ENCODE measurements around the gene ABCG8.

GRCh38 chr2:43905871-43906270, 67.1 kb downstream of the ABCG8 start:
- no peak for TF ChIP-seq POLR2AphosphoS5 (IDR thresholded peaks at IDR 0.05; ENCODE audit: control insufficient read depth, insufficient read depth, low read depth, low read length)
- TF ChIP-seq, protein P1, sequence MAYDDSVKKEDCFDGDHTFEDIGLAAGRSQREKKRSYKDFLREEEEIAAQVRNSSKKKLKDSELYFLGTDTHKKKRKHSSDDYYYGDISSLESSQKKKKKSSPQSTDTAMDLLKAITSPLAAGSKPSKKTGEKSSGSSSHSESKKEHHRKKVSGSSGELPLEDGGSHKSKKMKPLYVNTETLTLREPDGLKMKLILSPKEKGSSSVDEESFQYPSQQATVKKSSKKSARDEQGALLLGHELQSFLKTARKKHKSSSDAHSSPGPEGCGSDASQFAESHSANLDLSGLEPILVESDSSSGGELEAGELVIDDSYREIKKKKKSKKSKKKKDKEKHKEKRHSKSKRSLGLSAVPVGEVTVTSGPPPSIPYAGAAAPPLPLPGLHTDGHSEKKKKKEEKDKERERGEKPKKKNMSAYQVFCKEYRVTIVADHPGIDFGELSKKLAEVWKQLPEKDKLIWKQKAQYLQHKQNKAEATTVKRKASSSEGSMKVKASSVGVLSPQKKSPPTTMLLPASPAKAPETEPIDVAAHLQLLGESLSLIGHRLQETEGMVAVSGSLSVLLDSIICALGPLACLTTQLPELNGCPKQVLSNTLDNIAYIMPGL (CRISPR knock-in tag; IDR thresholded peaks at IDR 0.05) = no peak
- TF ChIP-seq, protein P2, sequence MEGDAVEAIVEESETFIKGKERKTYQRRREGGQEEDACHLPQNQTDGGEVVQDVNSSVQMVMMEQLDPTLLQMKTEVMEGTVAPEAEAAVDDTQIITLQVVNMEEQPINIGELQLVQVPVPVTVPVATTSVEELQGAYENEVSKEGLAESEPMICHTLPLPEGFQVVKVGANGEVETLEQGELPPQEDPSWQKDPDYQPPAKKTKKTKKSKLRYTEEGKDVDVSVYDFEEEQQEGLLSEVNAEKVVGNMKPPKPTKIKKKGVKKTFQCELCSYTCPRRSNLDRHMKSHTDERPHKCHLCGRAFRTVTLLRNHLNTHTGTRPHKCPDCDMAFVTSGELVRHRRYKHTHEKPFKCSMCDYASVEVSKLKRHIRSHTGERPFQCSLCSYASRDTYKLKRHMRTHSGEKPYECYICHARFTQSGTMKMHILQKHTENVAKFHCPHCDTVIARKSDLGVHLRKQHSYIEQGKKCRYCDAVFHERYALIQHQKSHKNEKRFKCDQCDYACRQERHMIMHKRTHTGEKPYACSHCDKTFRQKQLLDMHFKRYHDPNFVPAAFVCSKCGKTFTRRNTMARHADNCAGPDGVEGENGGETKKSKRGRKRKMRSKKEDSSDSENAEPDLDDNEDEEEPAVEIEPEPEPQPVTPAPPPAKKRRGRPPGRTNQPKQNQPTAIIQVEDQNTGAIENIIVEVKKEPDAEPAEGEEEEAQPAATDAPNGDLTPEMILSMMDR (IDR thresholded peaks at IDR 0.05 in 2 of 3, conservative IDR thresholded peaks at IDR 0.05 in 1 of 3; ENCODE audit: insufficient read depth in 2 of 3, low read depth in 1 of 3, low read length in 3 of 3) = no peak
- no peak for TF ChIP-seq ZNF263 (CRISPR knock-in tag; IDR thresholded peaks at IDR 0.05; ENCODE audit: borderline replicate concordance)
- no peak for TF ChIP-seq POLR2G (IDR thresholded peaks at IDR 0.05; ENCODE audit: low read depth, low read length)
- TF ChIP-seq, protein P3, sequence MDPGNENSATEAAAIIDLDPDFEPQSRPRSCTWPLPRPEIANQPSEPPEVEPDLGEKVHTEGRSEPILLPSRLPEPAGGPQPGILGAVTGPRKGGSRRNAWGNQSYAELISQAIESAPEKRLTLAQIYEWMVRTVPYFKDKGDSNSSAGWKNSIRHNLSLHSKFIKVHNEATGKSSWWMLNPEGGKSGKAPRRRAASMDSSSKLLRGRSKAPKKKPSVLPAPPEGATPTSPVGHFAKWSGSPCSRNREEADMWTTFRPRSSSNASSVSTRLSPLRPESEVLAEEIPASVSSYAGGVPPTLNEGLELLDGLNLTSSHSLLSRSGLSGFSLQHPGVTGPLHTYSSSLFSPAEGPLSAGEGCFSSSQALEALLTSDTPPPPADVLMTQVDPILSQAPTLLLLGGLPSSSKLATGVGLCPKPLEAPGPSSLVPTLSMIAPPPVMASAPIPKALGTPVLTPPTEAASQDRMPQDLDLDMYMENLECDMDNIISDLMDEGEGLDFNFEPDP (CRISPR knock-in tag; IDR thresholded peaks at IDR 0.05) = no peak
- no peak for TF ChIP-seq FOXM1 (IDR thresholded peaks at IDR 0.05; ENCODE audit: low read depth)
- no peak for TF ChIP-seq FOXM1 (CRISPR knock-in tag; IDR thresholded peaks at IDR 0.05; ENCODE audit: low read depth)
- TF ChIP-seq, protein P4, sequence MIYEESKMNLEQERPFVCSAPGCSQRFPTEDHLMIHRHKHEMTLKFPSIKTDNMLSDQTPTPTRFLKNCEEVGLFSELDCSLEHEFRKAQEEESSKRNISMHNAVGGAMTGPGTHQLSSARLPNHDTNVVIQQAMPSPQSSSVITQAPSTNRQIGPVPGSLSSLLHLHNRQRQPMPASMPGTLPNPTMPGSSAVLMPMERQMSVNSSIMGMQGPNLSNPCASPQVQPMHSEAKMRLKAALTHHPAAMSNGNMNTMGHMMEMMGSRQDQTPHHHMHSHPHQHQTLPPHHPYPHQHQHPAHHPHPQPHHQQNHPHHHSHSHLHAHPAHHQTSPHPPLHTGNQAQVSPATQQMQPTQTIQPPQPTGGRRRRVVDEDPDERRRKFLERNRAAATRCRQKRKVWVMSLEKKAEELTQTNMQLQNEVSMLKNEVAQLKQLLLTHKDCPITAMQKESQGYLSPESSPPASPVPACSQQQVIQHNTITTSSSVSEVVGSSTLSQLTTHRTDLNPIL (CRISPR knock-in tag; IDR thresholded peaks at IDR 0.05) = no peak
- no peak for TF ChIP-seq PHF8 (IDR thresholded peaks at IDR 0.05; ENCODE audit: borderline replicate concordance, low read length)
- no peak for TF ChIP-seq RFX5 (IDR thresholded peaks at IDR 0.05; ENCODE audit: low read depth, low read length)
- TF ChIP-seq SRF (CRISPR knock-in tag; IDR thresholded peaks at IDR 0.05) = no peak

Data from K562 (cell line).